HepG2 (cell line): ENCODE data around the gene SRP14. TPM values are rescaled to one million over a fixed set of nuclear protein-coding genes. Genes with fewer than 3 reads are reported as not detected.
A peak's percentile ranks its signal among the peaks of the same experiment; 100 is the strongest.

Source experiments
- DDIT3 ChIP-seq: sonication (generic); formaldehyde crosslinking; IDR thresholded peaks from 2 replicates; pipeline ENCODE4 v1.4.0; 2020; ENCODE audit warnings: mild to moderate bottlenecking, missing genetic modification reagents
- DZIP1 ChIP-seq: sonication (generic); formaldehyde crosslinking; IDR thresholded peaks from 2 replicates; pipeline ENCODE4 v1.5.0; 2020; ENCODE audit warnings: mild to moderate bottlenecking, missing genetic modification reagents
- HBP1 ChIP-seq: IDR thresholded peaks from 2 replicates; pipeline ENCODE4 v1.6.1; 2016; ENCODE audit warnings: low read depth, control low read depth
- IRX3 ChIP-seq: sonication (generic); formaldehyde crosslinking; IDR thresholded peaks from 2 replicates; pipeline ENCODE4 v1.8.1; 2023; ENCODE audit warnings: mild to moderate bottlenecking, low read depth, missing genetic modification reagents, borderline replicate concordance
- KAT8 ChIP-seq: IDR thresholded peaks from 2 replicates; pipeline ENCODE4 v1.6.1; 2016; ENCODE audit warnings: missing genetic modification reagents, missing compliant biosample characterization
- KDM5A ChIP-seq: fragments of 200-600 bp; sonication (generic); IDR thresholded peaks from 2 replicates; pipeline ENCODE4 v1.7.0; 2018; ENCODE audit warnings: antibody characterized with exemption, mild to moderate bottlenecking, low read length, borderline replicate concordance
- MYPOP ChIP-seq: sonication (generic); formaldehyde crosslinking; IDR thresholded peaks from 2 replicates; pipeline ENCODE4 v1.8.1; 2023; ENCODE audit warnings: mild to moderate bottlenecking, moderate library complexity, missing genetic modification reagents
- NR2C2 ChIP-seq: sonication (generic); formaldehyde crosslinking; IDR thresholded peaks from 2 replicates; pipeline ENCODE4 v1.4.0; 2020; ENCODE audit warnings: missing genetic modification reagents, mild to moderate bottlenecking, moderate library complexity, borderline replicate concordance
- POGZ ChIP-seq: sonication (generic); formaldehyde crosslinking; IDR thresholded peaks from 2 replicates; pipeline ENCODE4 v1.4.0; 2020; ENCODE audit warnings: mild to moderate bottlenecking, missing genetic modification reagents
- SKI ChIP-seq: fragments of 450-650 bp; IDR thresholded peaks from one replicate; pipeline ENCODE4 v1.6.1; 2018; ENCODE audit warnings: mild to moderate bottlenecking; ENCODE audit not compliant: partially characterized antibody
- SRSF4 ChIP-seq: fragments of 200-400 bp; formaldehyde crosslinking; IDR thresholded peaks from one replicate; pipeline ENCODE4 v1.6.1; 2018; ENCODE audit warnings: mild to moderate bottlenecking, low read depth, low read length, moderate library complexity; ENCODE audit not compliant: poor library complexity, severe bottlenecking
- ZFP82 ChIP-seq: sonication (generic); formaldehyde crosslinking; IDR thresholded peaks from 2 replicates; pipeline ENCODE4 v1.5.1; 2020; ENCODE audit warnings: mild to moderate bottlenecking, missing genetic modification reagents, borderline replicate concordance
- ZHX1 ChIP-seq: sonication (generic); formaldehyde crosslinking; IDR thresholded peaks from 2 replicates; pipeline ENCODE4 v1.8.1; 2022; ENCODE audit warnings: low read depth, mild to moderate bottlenecking, missing genetic modification reagents
- ZMYM4 ChIP-seq: sonication (generic); formaldehyde crosslinking; IDR thresholded peaks from 2 replicates; pipeline ENCODE4 v1.8.1; 2023; ENCODE audit warnings: mild to moderate bottlenecking, missing genetic modification reagents
- ZNF235 ChIP-seq: sonication (generic); formaldehyde crosslinking; IDR thresholded peaks from 2 replicates; pipeline ENCODE4 v1.8.1; 2023; ENCODE audit warnings: mild to moderate bottlenecking, missing genetic modification reagents, borderline replicate concordance
- ZNF468 ChIP-seq: sonication (generic); formaldehyde crosslinking; IDR thresholded peaks from 2 replicates; pipeline ENCODE4 v1.8.0; 2022; ENCODE audit warnings: mild to moderate bottlenecking, moderate library complexity, missing genetic modification reagents
- polyA plus RNA-seq, 8 experiments: library from polyadenylated mRNA; depleted of rRNA in 3 of 8; stranded (reverse) in 7 of 8; unstranded in 1 of 8; fragments of >200 nt; fragmentation: Illumina TruSeq in 4 of 8; extraction: Trizol in 4 of 8; gene quantifications; 2 replicates each; pipeline versions ENCODE4 v1.2.1 to v1.2.3, GENCODE V29; 2011 to 2016; ENCODE audit warnings: low read depth in 4 of 8, missing spikeins in 1 of 8, mixed read lengths in 1 of 8; ENCODE audit not compliant: insufficient read depth in 1 of 8
- total RNA-seq, 5 experiments: library from RNA; depleted of rRNA; stranded (reverse); fragments of >200 nt; fragmentation: Illumina TruSeq; extraction: Trizol; gene quantifications; 2 replicates each; pipeline ENCODE4 v1.2.3, GENCODE V29; 2016; ENCODE audit warnings: low read depth in 1 of 5

The SRP14 gene
- total and polyA plus RNA-seq, 2 of the 13 experiments (the other 11 are each of a cell fraction or from before 2014, with no cell fraction given), result 208 to 356 TPM

GRCh38 chr15:40087991-40088928 lies 49.3 kb upstream of the SRP14 start (continued):
- TF ChIP-seq DZIP1 (CRISPR knock-in tag) (0 out of 2 replicates have a peak, but pooled peaks have one; percentile 62), POGZ (peak; percentile 38; the same call in 1 of the 2 replicates), ZMYM4 (CRISPR knock-in tag) (peak; percentile 56; the same call in 1 of the 2 replicates), MYPOP (peak; percentile 74; the same call in 1 of the 2 replicates), ZNF468 (CRISPR knock-in tag) (no peak), ZFP82 (CRISPR knock-in tag) (no peak), NR2C2 (CRISPR knock-in tag) (peak; percentile 88), IRX3 (CRISPR knock-in tag) (no peak), KDM5A (no peak), SRSF4 (no peak), KAT8 (CRISPR knock-in tag) (peak; percentile 45; the same call in 1 of the 2 replicates), SKI (peak; percentile 96), ZNF235 (CRISPR knock-in tag) (no peak), DDIT3 (CRISPR knock-in tag) (no peak), HBP1 (0 out of 2 replicates have a peak, but pooled peaks have one; percentile 21), ZHX1 (CRISPR knock-in tag) (no peak)
